ENCODE measurements around the gene CNGA2. TPM values are rescaled to one million over a fixed set of nuclear protein-coding genes. Genes with fewer than 3 reads are reported as not detected.

CNGA2 gene
- total and polyA plus RNA-seq, 10 of the 15 experiments (the other 5 are each of a cell fraction or from before 2014, with no cell fraction given): not detected

DNA sequence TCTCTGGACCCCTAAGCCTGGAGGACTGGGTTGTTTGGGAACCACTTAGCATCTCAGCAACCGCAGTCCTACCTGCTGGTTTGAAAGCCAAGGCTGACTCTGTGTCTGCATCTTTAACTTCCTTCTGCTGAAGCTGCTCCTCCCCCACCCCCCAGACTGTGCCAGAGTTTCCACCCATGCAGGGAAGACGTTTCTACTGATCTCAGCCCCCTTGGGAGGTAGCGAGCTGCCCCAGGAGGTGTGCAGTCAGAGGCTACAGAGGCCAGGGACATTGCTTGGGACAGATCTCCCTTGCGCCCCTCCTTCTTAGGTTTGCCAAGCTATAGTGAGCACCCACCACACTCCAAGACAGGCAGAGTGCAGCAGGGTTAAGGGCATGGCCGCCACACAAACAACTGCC lies 23.4 kb upstream of the CNGA2 start (continued):
- TF ChIP-seq, protein P1, sequence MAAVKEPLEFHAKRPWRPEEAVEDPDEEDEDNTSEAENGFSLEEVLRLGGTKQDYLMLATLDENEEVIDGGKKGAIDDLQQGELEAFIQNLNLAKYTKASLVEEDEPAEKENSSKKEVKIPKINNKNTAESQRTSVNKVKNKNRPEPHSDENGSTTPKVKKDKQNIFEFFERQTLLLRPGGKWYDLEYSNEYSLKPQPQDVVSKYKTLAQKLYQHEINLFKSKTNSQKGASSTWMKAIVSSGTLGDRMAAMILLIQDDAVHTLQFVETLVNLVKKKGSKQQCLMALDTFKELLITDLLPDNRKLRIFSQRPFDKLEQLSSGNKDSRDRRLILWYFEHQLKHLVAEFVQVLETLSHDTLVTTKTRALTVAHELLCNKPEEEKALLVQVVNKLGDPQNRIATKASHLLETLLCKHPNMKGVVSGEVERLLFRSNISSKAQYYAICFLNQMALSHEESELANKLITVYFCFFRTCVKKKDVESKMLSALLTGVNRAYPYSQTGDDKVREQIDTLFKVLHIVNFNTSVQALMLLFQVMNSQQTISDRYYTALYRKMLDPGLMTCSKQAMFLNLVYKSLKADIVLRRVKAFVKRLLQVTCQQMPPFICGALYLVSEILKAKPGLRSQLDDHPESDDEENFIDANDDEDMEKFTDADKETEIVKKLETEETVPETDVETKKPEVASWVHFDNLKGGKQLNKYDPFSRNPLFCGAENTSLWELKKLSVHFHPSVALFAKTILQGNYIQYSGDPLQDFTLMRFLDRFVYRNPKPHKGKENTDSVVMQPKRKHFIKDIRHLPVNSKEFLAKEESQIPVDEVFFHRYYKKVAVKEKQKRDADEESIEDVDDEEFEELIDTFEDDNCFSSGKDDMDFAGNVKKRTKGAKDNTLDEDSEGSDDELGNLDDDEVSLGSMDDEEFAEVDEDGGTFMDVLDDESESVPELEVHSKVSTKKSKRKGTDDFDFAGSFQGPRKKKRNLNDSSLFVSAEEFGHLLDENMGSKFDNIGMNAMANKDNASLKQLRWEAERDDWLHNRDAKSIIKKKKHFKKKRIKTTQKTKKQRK (IDR thresholded peaks at IDR 0.05; ENCODE audit: low read depth, low read length): no peak
- TF ChIP-seq HDGF (IDR thresholded peaks at IDR 0.05): no peak
- TF ChIP-seq ASH2L (IDR thresholded peaks at IDR 0.05; ENCODE audit: borderline replicate concordance, low read depth): no peak
- TF ChIP-seq BMI1 (IDR thresholded peaks at IDR 0.05; ENCODE audit: borderline replicate concordance): no peak
- TF ChIP-seq SMAD5 (IDR thresholded peaks at IDR 0.05; ENCODE audit: low read depth): no peak
- no peak for TF ChIP-seq SRF (IDR thresholded peaks at IDR 0.05; ENCODE audit: low read depth in 2 of 2, low read length in 2 of 2)
- TF ChIP-seq, protein P2, sequence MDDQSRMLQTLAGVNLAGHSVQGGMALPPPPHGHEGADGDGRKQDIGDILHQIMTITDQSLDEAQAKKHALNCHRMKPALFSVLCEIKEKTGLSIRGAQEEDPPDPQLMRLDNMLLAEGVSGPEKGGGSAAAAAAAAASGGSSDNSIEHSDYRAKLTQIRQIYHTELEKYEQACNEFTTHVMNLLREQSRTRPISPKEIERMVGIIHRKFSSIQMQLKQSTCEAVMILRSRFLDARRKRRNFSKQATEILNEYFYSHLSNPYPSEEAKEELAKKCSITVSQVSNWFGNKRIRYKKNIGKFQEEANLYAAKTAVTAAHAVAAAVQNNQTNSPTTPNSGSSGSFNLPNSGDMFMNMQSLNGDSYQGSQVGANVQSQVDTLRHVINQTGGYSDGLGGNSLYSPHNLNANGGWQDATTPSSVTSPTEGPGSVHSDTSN (IDR thresholded peaks at IDR 0.05; ENCODE audit: insufficient replicate concordance, low read depth, low read length): no peak
- no peak for TF ChIP-seq KDM1A (IDR thresholded peaks at IDR 0.05; ENCODE audit: borderline replicate concordance)
- TF ChIP-seq CHD4 (IDR thresholded peaks at IDR 0.05): no peak
- TF ChIP-seq CBFB (IDR thresholded peaks at IDR 0.05; ENCODE audit: low read depth): no peak

All from GM12878 (cell line).